ENCODE measurements around the gene PICK1. TPM values are rescaled to one million over a fixed set of nuclear protein-coding genes. Genes with fewer than 3 reads are reported as not detected.

The PICK1 gene
- total RNA-seq: 43.4 TPM
- 28.4 TPM for polyA plus RNA-seq (ENCODE audit: insufficient read depth, low read depth, low replicate concordance)
- long read RNA-seq, donor 1, partial matches to known transcripts: 0 of 2 reads
- long read RNA-seq, donor 1, other reads (novel, unspliced or antisense): 0 of 2 reads
- long read RNA-seq, donor 2, partial matches to known transcripts: 0 of 5 reads
- long read RNA-seq, donor 2, other reads (novel, unspliced or antisense): 0 of 5 reads
- long read RNA-seq, donor 3, partial matches to known transcripts: 5 of 10 reads
- long read RNA-seq, donor 3, other reads (novel, unspliced or antisense): 0 of 10 reads
- long read RNA-seq, donor 4, partial matches to known transcripts: 0 of 3 reads
- long read RNA-seq, donor 4, other reads (novel, unspliced or antisense): 0 of 3 reads
- long read RNA-seq, donor 5: 0 reads
- long read RNA-seq, donor 6: 0 reads
- long read RNA-seq, donor 7, transcript PICK1-201 (13 exons, 2,055 nt): major isoform, 16 of 62 reads
- long read RNA-seq, donor 7, partial matches to known transcripts: 20 of 62 reads
- long read RNA-seq, donor 7, other reads (novel, unspliced or antisense): 22 of 62 reads
- long read RNA-seq, donor 8, partial matches to known transcripts: 0 of 4 reads
- long read RNA-seq, donor 8, other reads (novel, unspliced or antisense): 0 of 4 reads
- long read RNA-seq, donor 9: 0 reads
- long read RNA-seq, donor 10, transcript PICK1-211 (4 exons, 616 nt): major isoform, 6 of 8 reads
- long read RNA-seq, donor 10, partial matches to known transcripts: 0 of 8 reads
- long read RNA-seq, donor 10, other reads (novel, unspliced or antisense): 0 of 8 reads

- no peak for TF ChIP-seq CTCF (IDR thresholded peaks at IDR 0.05; ENCODE audit: borderline replicate concordance, extremely low read depth, insufficient read depth)
- Histone ChIP-seq H3K27me3 (ENCODE audit: control insufficient read depth, insufficient read depth, low read length) (no peaks in the 10 kb centered on the region), H3K36me3 (ENCODE audit: control insufficient read depth in 2 of 3, insufficient read depth in 3 of 3, low read length in 3 of 3) (peaks cover 0 to 10% (median 5%) of the 10 kb centered on the region in 3 donors), H3K9ac (ENCODE audit: low read length in 3 of 3) (peak within 1 kb of the TSS; percentile 63 to 74 (median 74)), H3K9me3 (ENCODE audit: control insufficient read depth in 2 of 3, insufficient read depth in 1 of 3, low read length in 3 of 3) (no peaks in the 10 kb centered on the region), H3K4me3 (ENCODE audit: low read length in 3 of 3) (peak within 1 kb of the TSS; percentile 66 to 80 (median 78)), H3K27ac (ENCODE audit: low read depth in 2 of 2, low read length in 2 of 2) (peak within 1 kb of the TSS; percentile 40 to 87), H3K4me1 (ENCODE audit: control insufficient read depth in 2 of 3, insufficient read depth in 2 of 3, low read depth in 1 of 3, low read length in 3 of 3) (peaks cover 0 to 10% (median 0%) of the 10 kb centered on the region in 3 donors)
- peak; percentile 93 to 98 (median 96) for DNase-seq
- FAIRE-seq: peak; percentile 79
- intact Hi-C loops (cut with DNase I): no loop called here
Measured at GRCh38 chr22:38056969-38057891, at the start of gene PICK1. Gene PICK1 (plus strand): TSS chr22:38057404. CDS start chr22:38057810, 406 bp downstream.

- intact Hi-C loops (cut with DNase I): no loop called here
- no peaks in the 10 kb centered on the region for H3K9me3 ChIP-seq (ENCODE audit: control insufficient read depth in 2 of 3, insufficient read depth in 1 of 3, low read length in 3 of 3)
- no peaks in the 10 kb centered on the region for H3K36me3 ChIP-seq (ENCODE audit: control insufficient read depth in 2 of 3, insufficient read depth in 3 of 3, low read length in 3 of 3)
- H3K27me3 ChIP-seq (ENCODE audit: control insufficient read depth, insufficient read depth, low read length): no peaks in the 10 kb centered on the region
- FAIRE-seq: no peak
- no peak overlapping the region for H3K4me3 ChIP-seq (ENCODE audit: low read length in 3 of 3)
- H3K27ac ChIP-seq (ENCODE audit: low read depth in 2 of 2, low read length in 2 of 2): no peak overlapping the region
- H3K9ac ChIP-seq (ENCODE audit: low read length in 3 of 3): no peak overlapping the region
- no peak for TF ChIP-seq CTCF (IDR thresholded peaks at IDR 0.05; ENCODE audit: borderline replicate concordance, extremely low read depth, insufficient read depth)
- no peak for DNase-seq
- H3K4me1 ChIP-seq (ENCODE audit: control insufficient read depth in 2 of 3, insufficient read depth in 2 of 3, low read depth in 1 of 3, low read length in 3 of 3): no peaks in the 10 kb centered on the region
Measured at GRCh38 chr22:38009000-38009806, 48.0 kb upstream of the PICK1 start.

GRCh38 chr22:38012604-38013072 lies 44.6 kb upstream of the PICK1 start:
- DNase-seq (no peak), FAIRE-seq (no peak)
- no peak overlapping the region for H3K9ac ChIP-seq (ENCODE audit: low read length in 3 of 3)
- intact Hi-C loops (cut with DNase I): no loop called here
- no peaks in the 10 kb centered on the region for H3K36me3 ChIP-seq (ENCODE audit: control insufficient read depth in 2 of 3, insufficient read depth in 3 of 3, low read length in 3 of 3)
- peaks cover 0 to 4% (median 4%) of the 10 kb centered on the region in 3 donors for H3K4me1 ChIP-seq (ENCODE audit: control insufficient read depth in 2 of 3, insufficient read depth in 2 of 3, low read depth in 1 of 3, low read length in 3 of 3)
- no peak overlapping the region for H3K27ac ChIP-seq (ENCODE audit: low read depth in 2 of 2, low read length in 2 of 2)
- no peak for TF ChIP-seq CTCF (IDR thresholded peaks at IDR 0.05; ENCODE audit: borderline replicate concordance, extremely low read depth, insufficient read depth)
- no peaks in the 10 kb centered on the region for H3K27me3 ChIP-seq (ENCODE audit: control insufficient read depth, insufficient read depth, low read length)
- H3K9me3 ChIP-seq (ENCODE audit: control insufficient read depth in 2 of 3, insufficient read depth in 1 of 3, low read length in 3 of 3): no peaks in the 10 kb centered on the region
- no peak overlapping the region for H3K4me3 ChIP-seq (ENCODE audit: low read length in 3 of 3)
